GM11168 (cell line): Measurements from ENCODE around the gene FHOD3.

Experiments
- in situ Hi-C: fragments of 300-500 bp; cut with MboI; formaldehyde crosslinking; loops from one replicate; pipeline ENCODE4 v1.12.0; 2022; ENCODE audit warnings: low sequenced_read_pairs; ENCODE audit not compliant: unreplicated experiment

The FHOD3 gene

DNA sequence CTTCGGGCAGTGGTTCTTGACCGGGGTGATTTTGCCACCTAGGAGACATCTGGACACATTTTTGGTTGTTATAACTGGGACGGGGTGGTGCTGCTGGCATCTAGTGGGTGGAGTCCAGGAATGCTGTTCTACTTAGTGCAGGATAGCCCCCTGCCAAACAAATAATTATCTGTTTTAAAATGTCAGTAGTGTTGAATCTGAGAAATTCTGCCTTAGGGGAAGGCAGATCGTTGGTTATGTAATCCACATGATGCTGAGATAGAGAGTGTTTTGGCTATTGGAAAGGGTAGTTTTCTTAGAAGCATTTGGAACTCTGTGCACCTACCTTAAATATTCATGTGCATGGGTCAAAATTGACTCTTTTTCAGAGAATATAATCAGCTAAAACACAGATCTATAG, 332.3 kb downstream of the FHOD3 start:
- in situ Hi-C loops = no loop called here

DNA sequence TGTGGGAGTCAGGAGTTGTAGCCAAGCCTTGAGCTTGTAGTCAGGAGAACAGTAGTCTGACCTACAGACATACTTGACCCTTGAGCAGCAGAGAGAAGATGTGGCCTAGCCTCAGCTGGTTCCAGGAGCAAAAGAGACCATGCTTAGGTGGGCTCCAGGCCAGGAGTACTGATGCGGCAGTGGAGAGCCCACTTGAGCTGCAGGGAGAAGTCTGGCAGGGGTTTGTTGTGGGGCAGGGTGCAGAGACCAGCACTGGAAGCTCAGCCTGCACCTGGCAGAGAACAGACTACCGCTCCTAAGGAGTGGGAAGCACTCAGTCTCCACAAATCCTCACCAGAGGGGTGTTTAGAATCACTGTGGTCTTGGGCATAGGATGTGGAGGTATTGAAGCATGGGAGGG, 333.4 kb downstream of the FHOD3 start:
- in situ Hi-C loops = no loop called here

DNA sequence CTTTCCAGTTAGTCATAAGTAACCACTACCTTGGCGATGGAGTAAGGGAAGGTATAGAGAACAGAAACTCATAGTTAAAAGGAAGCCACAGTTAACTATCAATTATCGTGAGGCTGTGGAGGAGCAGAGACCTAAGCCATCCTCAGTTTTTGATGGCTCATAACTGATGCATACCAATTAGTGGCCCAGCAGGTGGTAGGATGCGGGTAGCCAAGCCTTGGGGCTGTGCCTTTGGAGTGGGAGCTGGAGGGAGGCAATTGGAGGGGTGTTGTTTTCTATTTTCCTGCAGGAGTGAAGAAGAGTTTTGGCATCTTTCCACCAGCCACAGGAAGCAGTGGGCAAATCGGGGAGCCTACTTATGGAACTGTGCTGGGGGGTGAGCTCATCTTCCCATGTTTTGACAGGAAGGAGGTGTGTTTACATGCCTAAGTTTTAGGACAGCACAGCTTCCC, 336.5 kb downstream of the FHOD3 start:
- in situ Hi-C loops = no loop called here

DNA sequence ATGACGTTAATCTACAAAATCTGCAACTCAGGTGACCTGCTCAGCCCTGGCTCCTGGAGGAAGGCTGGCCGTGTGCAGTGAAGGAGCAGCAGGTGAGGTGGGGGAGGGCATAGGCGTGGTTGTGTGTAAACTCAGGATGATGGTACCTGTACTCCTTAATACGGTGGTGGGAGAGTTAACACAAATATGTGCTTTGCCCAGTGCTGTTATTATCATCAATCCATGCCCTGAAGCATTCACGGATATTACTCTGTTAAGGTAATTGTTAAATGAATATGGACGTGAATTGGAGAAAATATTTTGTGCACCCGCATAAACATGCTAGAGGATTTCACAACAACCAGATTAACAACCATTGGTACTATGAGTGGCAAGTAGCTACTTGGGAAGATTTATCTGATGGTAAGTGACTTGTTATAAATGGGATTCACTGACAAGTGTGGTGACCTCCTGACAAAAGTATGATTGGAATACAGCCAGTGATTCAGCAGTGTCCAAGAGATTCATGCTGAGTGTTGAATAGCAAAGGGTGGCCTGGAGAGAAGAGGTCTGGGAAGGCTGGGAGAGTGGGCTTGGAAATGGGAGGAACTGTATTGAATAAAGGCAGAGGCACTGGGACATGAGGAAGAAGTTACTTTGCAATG, 337.2 kb downstream of the FHOD3 start:
- in situ Hi-C loops = no loop called here

DNA sequence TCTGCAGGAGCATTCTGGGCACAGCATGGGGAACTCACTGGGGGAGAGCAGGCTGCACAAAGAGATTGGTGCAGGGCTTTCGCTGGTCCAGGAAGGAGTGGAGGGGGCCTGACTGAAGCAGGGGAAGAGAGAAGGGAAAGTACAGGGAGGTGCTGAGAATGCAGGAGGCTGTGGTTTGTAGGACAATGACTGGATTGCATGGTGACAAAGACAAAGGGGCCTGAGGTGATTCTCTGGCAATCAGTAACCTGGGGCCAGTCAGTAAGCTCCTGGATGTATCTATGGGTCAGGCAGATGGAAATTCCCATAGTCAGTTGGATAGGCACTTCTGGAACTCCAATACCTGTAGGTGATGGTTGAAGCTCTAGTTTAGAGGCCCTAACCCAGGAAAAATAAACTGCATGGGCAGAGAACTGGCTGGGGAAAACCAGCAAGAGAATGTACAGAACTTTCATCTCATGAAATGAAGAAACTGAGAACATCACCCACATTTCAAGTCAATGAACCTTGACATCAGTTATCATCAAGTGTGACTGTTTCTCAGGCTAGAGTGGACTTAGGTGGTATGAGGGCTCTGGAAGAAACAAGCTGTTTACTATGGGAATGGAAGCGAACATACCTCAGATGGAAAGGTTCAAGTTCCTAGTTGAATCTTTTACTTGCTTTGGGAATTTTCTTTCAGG, 338.0 kb downstream of the FHOD3 start:
- in situ Hi-C loops = no loop called here

DNA sequence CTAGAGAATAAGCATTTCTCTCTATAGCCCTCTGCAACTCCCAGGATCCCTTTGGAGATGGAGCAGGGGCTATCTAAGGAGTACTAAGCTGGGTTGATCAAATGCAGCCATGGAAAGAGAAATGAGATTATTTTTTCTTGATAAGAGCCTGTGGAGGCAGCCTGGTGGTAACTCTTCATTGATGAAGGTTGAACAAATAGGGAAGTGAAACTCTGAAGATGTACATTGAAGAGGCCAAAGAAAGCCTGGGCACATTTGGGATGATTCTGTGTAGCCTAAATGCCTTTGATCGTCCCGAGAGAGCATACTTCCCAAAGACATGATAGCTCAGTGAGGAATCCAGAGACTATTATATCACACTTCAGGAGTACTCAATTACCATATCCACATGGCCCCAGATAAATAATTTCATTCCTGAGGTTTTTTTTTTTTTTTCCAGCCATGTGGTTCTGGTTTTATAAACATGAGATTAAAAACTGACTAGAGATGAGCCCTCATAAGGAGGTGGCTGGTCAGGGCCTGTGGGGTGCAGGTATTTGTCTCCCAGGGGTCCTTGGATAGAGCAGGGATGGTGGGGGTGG, 338.8 kb downstream of the FHOD3 start:
- in situ Hi-C loops = no loop called here

DNA sequence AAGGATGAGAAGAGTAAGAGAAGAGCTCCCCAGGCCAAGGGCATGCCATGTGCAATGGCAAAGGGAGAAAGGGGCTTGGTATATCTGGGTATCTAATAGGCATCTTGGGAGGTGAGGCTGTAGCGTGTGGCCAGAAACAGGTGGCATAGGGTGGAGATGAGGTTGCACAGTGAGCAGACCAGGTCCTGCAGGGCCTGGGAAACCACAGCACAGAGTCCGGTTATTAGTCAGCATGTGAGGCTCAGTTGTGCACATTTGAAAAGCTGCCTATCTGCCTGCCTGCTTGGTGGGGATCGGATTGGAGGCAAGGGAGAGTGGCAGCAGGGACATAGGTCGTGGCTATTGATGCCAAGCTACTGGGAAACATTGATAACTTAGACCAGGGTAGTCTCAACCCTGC, 340.7 kb downstream of the FHOD3 start:
- in situ Hi-C loops = no loop called here

DNA sequence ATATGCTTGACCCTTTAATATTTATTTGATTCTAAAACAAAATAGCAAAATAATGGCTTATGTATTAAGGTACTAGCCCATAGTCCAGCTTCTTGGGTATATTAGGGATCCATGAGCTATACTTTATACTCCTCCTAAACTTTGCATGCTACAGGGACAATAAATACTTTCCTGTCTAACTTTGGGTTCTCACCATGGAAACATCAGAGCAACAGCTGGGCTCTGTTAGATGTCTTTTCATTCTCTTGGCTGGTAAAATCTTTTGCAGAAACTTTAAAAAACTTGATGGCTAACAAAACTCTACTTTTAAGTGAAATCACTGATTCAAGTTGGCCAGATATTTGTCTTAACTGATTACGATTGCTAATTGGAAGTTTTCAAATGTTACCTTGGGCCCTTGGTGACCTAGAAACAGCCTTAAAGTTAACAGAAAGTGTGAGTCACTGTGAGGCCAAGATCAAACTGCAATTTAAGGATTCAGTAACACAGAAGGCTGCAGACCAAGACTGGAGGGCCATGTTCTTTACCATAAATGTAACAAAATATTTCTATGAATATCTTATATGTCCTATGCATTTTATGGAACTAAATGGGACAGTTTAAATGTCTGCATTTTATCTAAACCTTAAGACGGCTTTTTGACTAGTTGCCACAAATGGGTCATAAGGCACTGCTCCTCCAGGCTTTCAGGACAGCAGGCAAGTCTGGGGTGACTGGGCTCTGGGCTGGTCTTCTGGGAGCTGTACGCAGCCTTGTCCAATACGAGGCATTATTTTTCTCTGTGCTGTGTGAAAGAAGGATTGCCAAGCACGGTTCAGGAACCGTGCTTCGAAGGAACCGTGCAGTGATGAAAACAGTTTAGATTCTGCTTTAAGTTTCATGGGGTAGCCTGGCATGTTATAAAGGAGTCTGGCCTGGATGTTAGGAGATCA, 342.8 kb downstream of the FHOD3 start:
- in situ Hi-C loops = no loop called here

DNA sequence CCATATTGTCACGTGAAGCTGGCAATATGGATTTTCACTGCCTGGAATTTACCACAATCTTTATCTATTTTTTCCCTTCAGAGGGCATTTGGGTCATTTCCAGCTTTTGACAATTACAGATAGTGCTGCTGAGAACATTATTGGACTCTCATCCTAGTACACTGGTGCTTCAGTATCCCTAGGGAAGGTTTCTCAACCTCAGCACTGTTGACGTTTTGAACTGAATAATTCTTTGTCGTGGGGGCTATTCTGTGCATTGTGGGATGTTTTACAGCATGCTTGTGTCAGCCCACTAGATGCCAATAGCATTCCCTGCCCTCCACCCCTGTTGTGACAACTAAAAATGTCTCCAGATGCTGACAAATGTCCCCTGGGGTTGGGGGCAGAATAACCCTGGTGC, 345.5 kb downstream of the FHOD3 start:
- in situ Hi-C loops = no loop called here

DNA sequence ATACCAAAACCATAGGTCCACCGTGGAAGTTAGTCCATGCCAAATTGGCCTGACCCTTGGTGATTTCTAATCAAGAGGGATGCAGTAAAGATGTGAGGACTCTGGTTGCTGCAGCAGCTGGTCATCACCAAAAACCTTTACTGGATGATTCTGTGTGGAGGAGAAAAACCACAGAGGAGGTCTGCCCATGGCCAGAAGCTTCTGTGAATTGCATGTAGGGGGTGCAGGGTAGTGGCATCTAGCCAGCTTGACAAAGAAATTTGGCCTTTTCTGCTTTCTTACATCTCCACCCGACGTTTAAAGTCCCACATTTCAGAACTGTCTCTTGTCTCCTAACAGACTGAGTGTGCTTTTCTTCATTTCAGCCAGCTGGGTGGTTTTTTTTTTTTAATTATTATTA, 351.3 kb downstream of the FHOD3 start:
- in situ Hi-C loops = no loop called here

DNA sequence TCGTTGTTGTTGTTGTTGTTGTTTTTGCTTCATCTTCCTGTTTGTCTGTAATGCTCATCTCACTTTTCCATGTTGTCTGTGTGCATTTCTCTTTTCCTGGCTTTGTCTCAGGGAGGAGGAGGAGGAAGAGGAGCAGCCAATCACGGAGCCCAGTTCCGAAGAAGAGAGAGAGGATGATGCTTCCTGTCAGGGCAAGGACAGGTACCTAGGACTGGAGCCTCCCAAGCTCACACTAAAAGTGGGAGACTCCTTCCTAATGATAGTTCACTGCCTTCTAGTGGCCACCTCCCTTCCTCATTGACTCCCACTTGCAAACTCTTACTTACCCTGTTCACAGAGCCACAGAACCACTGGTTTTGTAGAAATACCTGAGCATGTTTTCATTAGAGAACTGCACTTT, 351.7 kb downstream of the FHOD3 start:
- in situ Hi-C loops = no loop called here

DNA sequence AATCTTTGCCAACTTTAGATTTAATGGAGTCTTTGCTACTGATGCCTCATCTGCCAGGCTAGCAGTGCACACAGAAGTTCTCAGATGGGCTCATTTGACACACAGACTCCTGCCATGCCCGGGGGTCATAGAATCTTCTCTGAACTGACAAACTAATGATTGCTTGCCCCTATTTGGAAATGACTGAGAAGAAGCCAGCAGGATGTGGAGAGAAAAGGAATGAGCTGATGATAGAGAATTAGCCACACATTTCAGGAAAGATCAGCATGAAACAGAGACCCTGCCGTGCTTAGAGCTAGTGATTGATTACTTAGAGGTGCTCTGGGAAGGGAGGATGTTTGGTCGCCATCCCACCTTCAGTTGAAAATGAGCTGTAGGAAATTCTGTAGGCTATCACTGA, 352.8 kb downstream of the FHOD3 start:
- in situ Hi-C loops = no loop called here

DNA sequence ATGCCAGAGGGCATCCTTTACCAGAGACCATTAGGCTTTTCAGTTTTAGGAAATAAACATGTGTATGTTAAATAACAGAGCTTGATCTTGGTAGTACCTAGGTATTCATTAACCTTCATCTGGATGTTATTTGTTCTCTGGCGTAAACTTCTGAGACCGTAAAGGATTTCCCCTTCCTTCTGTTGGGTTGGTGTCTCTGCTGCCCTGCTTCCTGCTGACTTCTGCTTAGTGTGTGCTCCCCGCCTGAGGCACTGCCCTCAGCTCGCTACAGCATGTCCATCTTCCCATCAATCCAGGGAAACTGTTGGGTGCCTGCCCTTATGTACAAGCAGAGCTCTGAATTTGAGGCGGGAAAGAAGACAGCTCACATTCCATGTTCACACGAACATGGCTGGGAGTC, 353.4 kb downstream of the FHOD3 start:
- in situ Hi-C loops = no loop called here

DNA sequence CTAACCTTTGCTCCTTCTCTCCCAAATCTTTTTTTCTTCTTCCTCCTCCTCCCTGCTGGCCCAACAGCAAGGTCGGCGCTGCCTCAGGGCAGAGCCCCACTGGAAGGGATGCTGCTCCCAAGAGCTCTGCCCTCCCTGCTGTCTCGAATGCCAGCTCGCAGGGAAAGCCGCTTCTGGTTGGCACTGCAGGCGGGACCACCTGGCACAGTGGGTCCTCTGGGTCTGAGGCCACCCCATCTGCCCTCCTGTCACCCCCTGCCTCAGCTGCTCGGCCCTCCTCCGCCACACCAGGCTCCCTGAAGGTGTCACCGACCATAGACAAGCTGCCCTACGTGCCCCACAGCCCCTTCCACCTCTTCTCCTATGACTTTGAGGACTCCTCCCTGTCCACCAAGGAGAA, 355.0 kb downstream of the FHOD3 start:
- in situ Hi-C loops = no loop called here

DNA sequence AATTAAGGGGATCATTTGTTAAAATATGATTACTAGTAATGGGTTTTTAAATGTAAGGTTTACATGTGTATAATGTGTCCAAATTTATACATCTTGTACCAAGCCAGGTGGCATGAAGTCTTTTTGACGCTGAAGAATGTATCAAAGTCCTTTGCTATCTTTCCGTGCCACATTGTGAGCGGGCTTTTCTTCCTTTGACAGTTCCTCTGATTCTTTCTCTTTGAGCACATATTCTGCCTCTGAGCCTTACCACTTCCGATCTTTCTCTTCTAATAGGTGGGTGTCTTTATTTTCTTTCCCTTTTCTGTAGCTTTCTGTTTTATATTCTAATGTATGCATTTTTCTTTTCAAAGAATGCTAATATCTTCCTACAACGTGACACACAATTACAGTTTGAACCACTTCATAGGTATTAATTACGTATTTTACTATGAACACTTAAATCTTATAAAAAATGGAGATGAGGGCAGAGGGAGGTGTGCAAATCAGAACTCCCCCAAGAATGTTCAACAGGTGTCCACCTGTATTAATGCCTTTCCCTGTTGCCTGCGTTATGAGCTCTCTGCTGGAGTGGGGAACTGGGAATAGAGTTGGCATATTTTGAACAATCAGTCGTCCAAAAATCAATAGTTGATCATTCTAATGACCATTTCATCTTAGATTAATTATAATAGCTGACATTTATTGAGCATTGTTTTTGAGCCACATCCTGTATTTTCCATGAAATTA, 355.8 kb downstream of the FHOD3 start:
- in situ Hi-C loops = no loop called here

DNA sequence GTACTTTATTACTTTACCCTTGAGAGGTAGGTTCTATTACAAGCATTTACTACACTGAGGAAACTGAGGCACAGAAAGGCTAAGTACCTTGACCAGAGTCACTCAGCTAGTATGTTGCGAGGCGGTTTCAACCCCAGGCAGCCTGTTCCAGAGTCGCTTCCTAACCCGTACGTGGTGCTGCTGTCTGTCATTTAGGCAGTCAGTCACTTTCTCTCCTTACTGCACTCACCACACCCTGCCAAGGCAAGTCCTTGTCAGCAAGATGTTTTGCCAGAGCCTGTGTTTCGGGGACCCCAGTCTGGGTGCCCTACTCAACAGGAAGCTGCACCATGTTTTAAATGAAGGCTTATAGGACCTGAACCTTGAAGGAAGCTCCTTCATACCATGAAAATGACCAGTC, 356.4 kb downstream of the FHOD3 start:
- in situ Hi-C loops = no loop called here

DNA sequence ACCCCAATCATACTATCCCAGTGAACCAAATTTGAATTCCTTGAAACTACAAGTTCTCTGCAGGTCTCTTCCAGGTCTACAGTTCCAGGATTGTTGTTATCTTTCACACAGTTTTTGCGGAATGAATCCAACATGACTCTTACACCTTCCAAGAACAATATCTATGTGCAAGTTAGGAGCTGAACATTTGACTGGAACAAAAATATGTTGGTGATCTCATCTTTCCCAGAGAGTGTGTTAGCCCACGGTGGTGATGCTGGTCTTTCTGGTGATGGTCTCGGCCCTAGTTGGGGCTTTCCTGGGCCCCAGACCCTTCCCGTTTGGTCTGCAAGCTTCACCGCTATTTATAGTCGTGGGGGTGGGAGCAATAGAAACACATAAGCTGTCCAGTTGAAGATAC, 357.6 kb downstream of the FHOD3 start:
- in situ Hi-C loops = no loop called here

DNA sequence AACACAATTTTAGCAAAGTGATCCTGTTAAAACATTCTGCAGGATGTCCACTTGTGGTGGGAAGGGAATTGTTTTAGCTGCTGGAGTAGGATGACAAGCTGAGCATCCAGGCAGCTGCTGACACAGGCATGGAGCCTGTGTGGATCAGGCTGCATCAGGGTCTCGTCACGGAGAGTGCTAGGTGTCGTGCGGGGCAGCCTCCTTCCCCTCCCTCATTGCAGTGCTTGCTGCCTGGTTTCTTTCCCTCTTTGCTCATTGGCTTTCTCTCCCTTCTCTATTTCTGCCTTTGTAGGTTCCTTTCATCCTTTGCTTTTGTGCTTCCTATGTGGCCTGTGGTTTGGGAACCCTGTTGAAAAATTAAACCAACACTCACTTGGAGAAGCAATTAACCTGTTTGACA, 358.4 kb downstream of the FHOD3 start:
- in situ Hi-C loops = no loop called here

DNA sequence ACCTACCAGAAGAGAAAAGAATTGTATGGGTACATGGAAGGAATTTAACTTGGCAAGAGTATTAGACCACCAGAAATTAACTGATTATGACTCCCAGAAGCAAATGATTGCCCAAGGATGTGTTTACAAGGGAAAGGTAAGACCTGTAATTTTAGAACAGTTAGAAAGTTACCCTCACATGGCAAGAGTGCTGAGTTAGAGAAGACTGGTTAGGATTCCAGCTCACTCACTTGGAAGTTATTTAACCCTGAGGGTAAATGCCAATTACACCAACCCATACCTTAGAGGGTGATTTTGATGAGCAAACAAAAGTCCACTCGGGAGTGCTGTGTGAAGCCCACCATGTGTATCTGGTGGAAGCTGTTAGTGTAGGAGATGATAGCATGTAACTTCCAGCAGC, 361.1 kb downstream of the FHOD3 start:
- in situ Hi-C loops = no loop called here

DNA sequence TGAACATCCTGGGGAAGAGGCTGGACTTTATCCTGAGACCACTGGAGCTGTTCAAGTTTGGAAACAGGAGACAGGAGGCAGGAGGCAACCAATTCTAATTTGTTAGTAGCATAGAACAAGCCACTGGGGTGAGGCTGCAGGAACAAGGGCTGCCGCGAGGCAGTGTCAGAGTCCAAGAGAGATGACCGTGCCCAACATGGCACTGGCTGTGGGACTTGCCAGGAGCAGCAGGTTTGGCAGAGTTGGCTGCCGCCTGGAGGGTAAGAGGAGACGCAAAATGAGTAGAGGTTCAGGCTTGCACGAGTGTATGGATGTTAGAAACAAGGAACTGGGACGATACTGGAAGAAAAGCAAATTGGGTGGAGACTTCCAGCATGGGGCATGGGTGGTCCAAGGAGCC, 362.8 kb downstream of the FHOD3 start:
- in situ Hi-C loops = no loop called here
